B cell (primary cell): ENCODE measurements around the gene PLEKHH3. TPM values are rescaled to one million over a fixed set of nuclear protein-coding genes. Genes with fewer than 3 reads are reported as not detected.

Source experiments
- ATAC-seq: fragments of 200-7000 bp; cut with Tn5 transposase; one replicate; pipeline ENCODE4 v1.10.0; 2021; ENCODE audit warnings: low read depth, mild to moderate bottlenecking, moderate number of reproducible peaks, moderate library complexity
- CTCF ChIA-PET: fragments of 350-600 bp; sonication (Branson Sonifier 250); formaldehyde crosslinking; loops from one replicate; lab custom pipeline; 2021; ENCODE audit warnings: antibody characterized with exemption, inconsistent platforms; lab: Charles Lee
- POLR2A ChIA-PET: fragments of 350-600 bp; sonication (Branson Sonifier 250); formaldehyde crosslinking; loops from one replicate; lab custom pipeline; 2021; ENCODE audit warnings: antibody characterized with exemption; lab: Charles Lee
- DNase-seq: peaks from one replicate; pipeline ENCODE4 v3.0.0; 2013
- H2AFZ ChIP-seq: 2 replicates; pipeline ENCODE4 v1.6.1; 2012; ENCODE audit warnings: mild to moderate bottlenecking, low read depth, low read length; ENCODE audit not compliant: insufficient read depth, poor library complexity, severe bottlenecking
- H3K27ac ChIP-seq, 2 donors: 1 replicate in 1 of 2; 2 replicates in 1 of 2; pipeline ENCODE4 v1.5.1; 2012 to 2013; ENCODE audit warnings: low read length in 2 of 2, mild to moderate bottlenecking in 2 of 2, moderate library complexity in 1 of 2
- H3K27me3 ChIP-seq, 4 experiments: fragments of 200-600 bp in 1 of 4; sonication (generic) in 1 of 4; replicated peaks in 1 of 4; 1 replicate in 2 of 4; 2 replicates in 2 of 4; pipeline versions ENCODE4 v1.6.1 to v1.7.0; 2013 to 2016; ENCODE audit warnings: low read length in 3 of 4, mild to moderate bottlenecking in 2 of 4, mixed read lengths in 1 of 4, moderate library complexity in 1 of 4; ENCODE audit not compliant: insufficient read depth in 4 of 4, control insufficient read depth in 3 of 4; ENCODE audit errors: control extremely low read depth in 1 of 4
- H3K36me3 ChIP-seq, 2 experiments: replicated peaks in 1 of 2; 1 replicate in 1 of 2; 2 replicates in 1 of 2; pipeline versions ENCODE4 v1.6.1 to v1.7.1; 2013; ENCODE audit warnings: low read length in 1 of 2; ENCODE audit not compliant: insufficient read depth in 2 of 2, control insufficient read depth in 1 of 2; ENCODE audit errors: control extremely low read depth in 1 of 2, extremely low read depth in 1 of 2
- H3K4me1 ChIP-seq, 2 donors: fragments of 200-600 bp in 1 of 2; sonication (generic) in 1 of 2; 1 replicate in 1 of 2; 2 replicates in 1 of 2; pipeline versions ENCODE4 v1.5.1 to v1.6.1; 2013 to 2017; ENCODE audit warnings: low read length in 2 of 2; ENCODE audit not compliant: control insufficient read depth in 2 of 2, insufficient read depth in 2 of 2
- H3K4me2 ChIP-seq: replicated peaks from 2 replicates; pipeline ENCODE3; 2012; ENCODE audit warnings: mild to moderate bottlenecking, low read depth, low read length; ENCODE audit not compliant: poor library complexity, severe bottlenecking
- H3K4me3 ChIP-seq, 5 experiments: fragments of 200-600 bp in 1 of 5; sonication (generic) in 1 of 5; 1 replicate in 3 of 5; 2 replicates in 2 of 5; pipeline versions ENCODE4 v1.5.1 to v1.7.0; 2011 to 2016; ENCODE audit warnings: low read length in 4 of 5, mild to moderate bottlenecking in 4 of 5, low read depth in 2 of 5, control low read depth in 1 of 5, moderate library complexity in 1 of 5; ENCODE audit not compliant: insufficient read depth in 1 of 5; ENCODE audit errors: control extremely low read depth in 1 of 5, extremely low read depth in 1 of 5
- H3K79me2 ChIP-seq: fragments of 200-600 bp; sonication (generic); one replicate; pipeline ENCODE4 v1.6.0; 2016; ENCODE audit warnings: low read length; ENCODE audit not compliant: control insufficient read depth, insufficient read depth
- H3K9ac ChIP-seq: fragments of 200-600 bp; sonication (generic); 2 replicates; pipeline ENCODE4 v1.6.1; 2017; ENCODE audit warnings: mild to moderate bottlenecking, low read length, moderate library complexity
- H3K9me3 ChIP-seq, 3 donors: one replicate each; pipeline versions ENCODE4 v1.6.1 to v1.7.1; 2013; ENCODE audit warnings: low read length in 2 of 3; ENCODE audit not compliant: control insufficient read depth in 2 of 3, insufficient read depth in 1 of 3; ENCODE audit errors: control extremely low read depth in 1 of 3
- H4K20me1 ChIP-seq: 2 replicates; pipeline ENCODE4 v1.6.0; 2012; ENCODE audit warnings: mild to moderate bottlenecking, low read length; ENCODE audit not compliant: insufficient read depth, control insufficient read depth, poor library complexity, severe bottlenecking
- H3K27ac Mint-ChIP-seq: one replicate; pipeline ENCODE4 v1.8.0; 2021; ENCODE audit warnings: mixed read lengths
- H3K27me3 Mint-ChIP-seq: one replicate; pipeline ENCODE4 v1.8.0; 2021; ENCODE audit warnings: mixed read lengths
- H3K4me1 Mint-ChIP-seq: one replicate; pipeline ENCODE4 v1.8.0; 2021; ENCODE audit warnings: mixed read lengths
- H3K4me3 Mint-ChIP-seq: one replicate; pipeline ENCODE4 v1.8.0; 2021; ENCODE audit warnings: mixed read lengths
- H3K9me3 Mint-ChIP-seq: one replicate; pipeline ENCODE4 v1.8.0; 2022; ENCODE audit warnings: mixed read lengths; ENCODE audit not compliant: insufficient read depth
- EZH2 ChIP-seq: IDR thresholded peaks from 2 replicates; pipeline ENCODE4 v1.6.1; 2012; ENCODE audit warnings: borderline replicate concordance, low read depth, mild to moderate bottlenecking, moderate library complexity, low read length; ENCODE audit not compliant: insufficient read depth, poor library complexity, severe bottlenecking
- WGBS: methylation state at CpG from one replicate; pipeline ENCODE4 v1.1.5; 2013; ENCODE audit warnings: missing lambda C conversion rate; ENCODE audit not compliant: insufficient coverage; 5-methylcytosine and 5-hydroxymethylcytosine counted together
- intact Hi-C: fragments of 100-400 bp; cut with micrococcal nuclease; formaldehyde crosslinking; loops from one replicate; pipeline ENCODE4 v1.10.0; 2022
- polyA plus RNA-seq: library from polyadenylated mRNA; depleted of rRNA; stranded (reverse); fragments of >200 nt; gene quantifications from 2 replicates; pipeline ENCODE4 v1.2.3, GENCODE V29; 2012
- total RNA-seq, 2 donors: library from RNA; stranded (reverse); fragments of 120-200 nt in 1 of 2; gene quantifications; 1 replicate in 1 of 2; 2 replicates in 1 of 2; pipeline versions ENCODE4 v1.2.3 to v1.2.4, GENCODE V29; 2013 to 2022
- TF ChIP-seq, protein P1 (sequence below): fragments of 200-600 bp; IDR thresholded peaks from one replicate; pipeline ENCODE4 v1.8.0; 2022; ENCODE audit warnings: antibody characterized with exemption, mild to moderate bottlenecking

PLEKHH3 gene
- total and polyA plus RNA-seq, 2 donors (not counting 1 experiment from before 2014, with no cell fraction given), result 0.44 to 0.67 TPM

DNA sequence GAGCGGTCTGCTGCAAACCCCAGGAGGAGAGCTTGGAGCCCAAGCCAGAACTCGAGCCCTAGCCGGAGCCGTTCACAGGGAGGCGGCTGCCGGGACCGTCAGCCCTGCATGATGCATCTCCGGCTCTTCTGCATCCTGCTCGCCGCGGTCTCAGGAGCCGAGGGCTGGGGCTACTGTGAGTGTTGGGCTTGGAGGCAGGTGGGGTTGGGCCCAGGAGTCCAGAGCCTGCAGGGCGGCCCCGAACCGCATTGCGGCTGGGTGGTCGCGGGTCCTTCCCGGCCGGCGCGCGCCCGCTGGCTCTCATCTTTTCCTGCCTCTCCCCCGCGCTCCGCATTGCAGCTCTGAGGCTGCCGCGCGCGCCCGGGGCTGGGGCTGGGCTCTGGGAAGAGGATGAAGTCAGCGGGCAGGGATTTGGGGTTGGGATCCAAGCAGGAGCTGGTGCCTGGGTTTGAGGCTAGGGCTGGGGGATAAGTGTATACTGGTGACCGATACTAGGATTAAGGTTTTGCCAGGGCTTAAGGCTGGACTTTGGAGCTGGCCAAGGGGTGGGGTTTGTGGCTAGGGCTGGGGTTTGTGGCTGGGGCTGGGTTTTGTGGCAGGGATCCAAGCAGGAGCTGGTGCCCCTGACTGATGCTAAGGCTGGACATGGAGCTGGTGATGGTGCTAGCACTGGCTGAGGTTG lies 6.1 kb upstream of the PLEKHH3 start:
- Histone ChIP-seq H4K20me1 (peaks cover 7% of the 10 kb centered on the region), H3K4me2 (peak overlapping the region; percentile 86), H3K4me1 (peaks cover 45 to 53% of the 10 kb centered on the region in 2 donors), H3K79me2 (no peaks in the 10 kb centered on the region), H3K4me3 (peak overlapping the region in 4 of 5 experiments; percentile 21 to 65 (median 32)), H3K27me3 (peaks cover 0 to 28% (median 11%) of the 10 kb centered on the region in 4 experiments), H3K27ac (no peak overlapping the region), H3K36me3 (no peaks in the 10 kb centered on the region), H2AFZ (peak overlapping the region; percentile 62), H3K9ac (peak overlapping the region; percentile 52), H3K9me3 (peaks cover 0 to 14% (median 0%) of the 10 kb centered on the region in 3 donors)
- ChIA-PET POLR2A (interaction anchor here (0.7 to 0.8 kb wide), 3 partner anchors 15 to 75 kb away, joined by 3 to 6 read pairs (median 6); no protein-coding TSS in a partner anchor), CTCF (interaction anchor here (1.3 to 1.6 kb wide), 3 partner anchors 12 to 104 kb away, joined by 3 to 4 read pairs (median 3); no protein-coding TSS in a partner anchor)
- DNase-seq (no peak), ATAC-seq (no peak)
- Mint-ChIP-seq H3K27me3 (no peaks in the 10 kb centered on the region), H3K4me1 (peaks cover 48% of the 10 kb centered on the region), H3K4me3 (peak overlapping the region; percentile 83), H3K9me3 (no peaks in the 10 kb centered on the region), H3K27ac (no peak overlapping the region)
- TF ChIP-seq, protein P1, sequence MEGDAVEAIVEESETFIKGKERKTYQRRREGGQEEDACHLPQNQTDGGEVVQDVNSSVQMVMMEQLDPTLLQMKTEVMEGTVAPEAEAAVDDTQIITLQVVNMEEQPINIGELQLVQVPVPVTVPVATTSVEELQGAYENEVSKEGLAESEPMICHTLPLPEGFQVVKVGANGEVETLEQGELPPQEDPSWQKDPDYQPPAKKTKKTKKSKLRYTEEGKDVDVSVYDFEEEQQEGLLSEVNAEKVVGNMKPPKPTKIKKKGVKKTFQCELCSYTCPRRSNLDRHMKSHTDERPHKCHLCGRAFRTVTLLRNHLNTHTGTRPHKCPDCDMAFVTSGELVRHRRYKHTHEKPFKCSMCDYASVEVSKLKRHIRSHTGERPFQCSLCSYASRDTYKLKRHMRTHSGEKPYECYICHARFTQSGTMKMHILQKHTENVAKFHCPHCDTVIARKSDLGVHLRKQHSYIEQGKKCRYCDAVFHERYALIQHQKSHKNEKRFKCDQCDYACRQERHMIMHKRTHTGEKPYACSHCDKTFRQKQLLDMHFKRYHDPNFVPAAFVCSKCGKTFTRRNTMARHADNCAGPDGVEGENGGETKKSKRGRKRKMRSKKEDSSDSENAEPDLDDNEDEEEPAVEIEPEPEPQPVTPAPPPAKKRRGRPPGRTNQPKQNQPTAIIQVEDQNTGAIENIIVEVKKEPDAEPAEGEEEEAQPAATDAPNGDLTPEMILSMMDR, result no peak
- no peak for TF ChIP-seq EZH2
- intact Hi-C loops, result no loop called here
- 1% methylated on average over 34 of the region's 34 CpGs for WGBS
